GM23248 (cell line): ENCODE data around the gene MKLN1. TPM values are rescaled to one million over a fixed set of nuclear protein-coding genes. Genes with fewer than 3 reads are reported as not detected.

Experiments
- DNase-seq: peaks from one replicate; pipeline ENCODE4 v3.0.0-alpha.2; 2015
- H2AFZ ChIP-seq: fragments of 200-600 bp; sonication (generic); 2 replicates; pipeline ENCODE4 v1.6.1; 2016; ENCODE audit warnings: antibody characterized with exemption
- H3F3A ChIP-seq: fragments of 200-600 bp; sonication (generic); 2 replicates; pipeline ENCODE4 v1.6.1; 2016; ENCODE audit warnings: mild to moderate bottlenecking, antibody characterized with exemption, mixed run types; ENCODE audit not compliant: insufficient read depth
- H3K27ac ChIP-seq: fragments of 200-600 bp; sonication (generic); 2 replicates; pipeline ENCODE4 v1.5.1; 2016; ENCODE audit warnings: mild to moderate bottlenecking
- H3K27me3 ChIP-seq: fragments of 200-600 bp; sonication (generic); replicated peaks from 2 replicates; pipeline ENCODE4 v1.6.1; 2016; ENCODE audit warnings: mild to moderate bottlenecking; ENCODE audit not compliant: insufficient read depth
- H3K36me3 ChIP-seq: fragments of 200-600 bp; sonication (generic); 2 replicates; pipeline ENCODE4 v1.6.1; 2016; ENCODE audit warnings: low read depth, mild to moderate bottlenecking
- H3K4me1 ChIP-seq: fragments of 200-600 bp; sonication (generic); 2 replicates; pipeline ENCODE4 v1.6.1; 2016; ENCODE audit warnings: mild to moderate bottlenecking; ENCODE audit not compliant: insufficient read depth
- H3K4me2 ChIP-seq: fragments of 200-600 bp; sonication (generic); one replicate; pipeline ENCODE4 v1.6.1; 2016; ENCODE audit warnings: mild to moderate bottlenecking; ENCODE audit not compliant: unreplicated experiment
- H3K4me3 ChIP-seq: fragments of 200-600 bp; sonication (generic); 2 replicates; pipeline ENCODE4 v1.5.1; 2016; ENCODE audit warnings: mild to moderate bottlenecking
- H3K79me2 ChIP-seq: fragments of 200-600 bp; sonication (generic); 2 replicates; pipeline ENCODE4 v1.6.1; 2016; ENCODE audit warnings: mild to moderate bottlenecking; ENCODE audit not compliant: insufficient read depth
- H3K9ac ChIP-seq: fragments of 200-600 bp; sonication (generic); 2 replicates; pipeline ENCODE4 v1.6.1; 2016; ENCODE audit warnings: mild to moderate bottlenecking
- H3K9me2 ChIP-seq: fragments of 200-600 bp; sonication (generic); 2 replicates; pipeline ENCODE4 v1.6.1; 2016; ENCODE audit warnings: mixed run types, mild to moderate bottlenecking, moderate library complexity; ENCODE audit not compliant: insufficient read depth
- H3K9me3 ChIP-seq: fragments of 200-600 bp; sonication (generic); one replicate; pipeline ENCODE4 v1.6.1; 2017; ENCODE audit warnings: low read depth
- H4K20me1 ChIP-seq: fragments of 200-600 bp; sonication (generic); 2 replicates; pipeline ENCODE4 v1.6.0; 2016; ENCODE audit not compliant: insufficient read depth
- EZH2 ChIP-seq: fragments of 200-600 bp; sonication (generic); IDR thresholded peaks from 2 replicates; pipeline ENCODE4 v1.6.1; 2018; ENCODE audit warnings: antibody characterized with exemption, mild to moderate bottlenecking; ENCODE audit not compliant: insufficient read depth, poor library complexity, severe bottlenecking
- EZH2phosphoT487 ChIP-seq: fragments of 200-600 bp; sonication (generic); IDR thresholded peaks from 2 replicates; pipeline ENCODE4 v1.6.1; 2018; ENCODE audit warnings: antibody characterized with exemption, moderate library complexity, mild to moderate bottlenecking, low read depth; ENCODE audit not compliant: insufficient read depth
- WGBS, 2 experiments: methylation state at CpG; one replicate each; pipeline ENCODE4 v1.1.6; 2015 to 2017; ENCODE audit warnings: low lambda C conversion rate in 2 of 2, low coverage in 1 of 2; ENCODE audit errors: missing lambda C conversion rate in 2 of 2; 5-methylcytosine and 5-hydroxymethylcytosine counted together
- in situ Hi-C: fragments of 300-500 bp; cut with MboI; formaldehyde crosslinking; loops from 2 replicates; pipeline ENCODE4 v1.15.0; 2020
- polyA plus RNA-seq: library from polyadenylated mRNA; unstranded; fragments of >200 nt; fragmentation: Nextera tagmentation; extraction: Ambion mirVana; gene quantifications from 2 replicates; pipeline ENCODE4 v1.2.1, GENCODE V29; 2016
- total RNA-seq: library from RNA; depleted of rRNA; stranded (reverse); fragments of >200 nt; shearing (Covaris generic); gene quantifications from 2 replicates; pipeline ENCODE4 v1.2.3, GENCODE V29; 2014

Gene MKLN1
- total and polyA plus RNA-seq, 2 experiments from 2014 or later, result 32.1 to 35.7 TPM

DNA sequence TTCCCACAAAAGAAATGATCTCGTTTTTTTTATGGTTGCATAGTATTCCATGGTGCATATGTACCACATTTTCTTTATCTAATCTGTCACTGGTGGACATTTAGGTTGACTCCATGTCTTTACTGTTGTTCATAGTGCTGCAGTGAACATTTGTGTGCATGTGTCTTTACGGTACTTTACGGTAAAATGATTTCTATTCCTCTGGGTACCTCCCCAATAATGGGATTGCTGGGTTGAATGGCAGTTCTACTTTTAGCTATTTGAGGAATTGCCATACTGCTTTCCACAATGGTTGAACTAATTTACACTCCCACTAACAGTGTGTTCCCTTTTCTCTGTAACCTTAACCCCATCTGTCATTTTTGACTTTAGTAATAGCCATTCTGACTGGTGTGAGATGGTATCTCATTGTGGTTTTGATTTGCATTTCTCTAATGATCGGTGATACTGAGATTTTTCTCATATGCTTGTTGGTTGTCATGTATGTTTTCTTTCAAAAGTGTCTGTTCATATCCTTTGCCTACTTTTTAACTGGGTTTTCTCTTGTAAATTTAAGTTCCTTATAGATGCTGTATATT is 37.2 kb downstream of the MKLN1 start:
- 74 to 77% methylated on average over 4 of the region's 4 CpGs for WGBS, 2 experiments
- H4K20me1 ChIP-seq, result peaks cover 28% of the 10 kb centered on the region
- H3K4me1 ChIP-seq, result peaks cover 42% of the 10 kb centered on the region
- TF ChIP-seq EZH2 (no peak), EZH2phosphoT487 (no peak)
- no peaks in the 10 kb centered on the region for H3K9me3 ChIP-seq
- no peak overlapping the region for H2AFZ ChIP-seq
- no peaks in the 10 kb centered on the region for H3K36me3 ChIP-seq
- in situ Hi-C loops, result no loop called here
- no peak overlapping the region for H3K4me2 ChIP-seq
- peaks cover 100% of the 10 kb centered on the region for H3K79me2 ChIP-seq
- no peaks in the 10 kb centered on the region for H3K27me3 ChIP-seq
- no peaks in the 10 kb centered on the region for H3K9me2 ChIP-seq
- DNase-seq, result no peak
- no peak overlapping the region for H3K27ac ChIP-seq
- H3K4me3 ChIP-seq, result no peak overlapping the region
- no peak overlapping the region for H3K9ac ChIP-seq
- H3F3A ChIP-seq, result peaks cover 20% of the 10 kb centered on the region

GRCh38 chr7:131365838-131366237 is 38.2 kb downstream of the MKLN1 start:
- TF ChIP-seq EZH2phosphoT487 (no peak), EZH2 (no peak)
- 19 to 21% methylated on average over 3 of the region's 3 CpGs for WGBS, 2 experiments
- Histone ChIP-seq H4K20me1 (peaks cover 28% of the 10 kb centered on the region), H3K9me3 (no peaks in the 10 kb centered on the region), H3F3A (peaks cover 25% of the 10 kb centered on the region), H3K4me3 (no peak overlapping the region), H3K4me1 (peaks cover 52% of the 10 kb centered on the region), H3K27me3 (no peaks in the 10 kb centered on the region), H3K79me2 (peaks cover 100% of the 10 kb centered on the region), H3K4me2 (peak overlapping the region; percentile 39), H3K27ac (peak overlapping the region; percentile 36), H3K9ac (no peak overlapping the region), H2AFZ (no peak overlapping the region), H3K9me2 (no peaks in the 10 kb centered on the region), H3K36me3 (no peaks in the 10 kb centered on the region)
- DNase-seq, result peak; percentile 60
- in situ Hi-C loops, result no loop called here

- Histone ChIP-seq H3K36me3 (no peaks in the 10 kb centered on the region), H3K27me3 (no peaks in the 10 kb centered on the region), H3K9me3 (no peaks in the 10 kb centered on the region), H3K4me2 (peak overlapping the region; percentile 17), H3K4me1 (peaks cover 56% of the 10 kb centered on the region), H4K20me1 (peaks cover 13% of the 10 kb centered on the region), H3K79me2 (peaks cover 100% of the 10 kb centered on the region), H3F3A (peaks cover 31% of the 10 kb centered on the region), H2AFZ (no peak overlapping the region), H3K9me2 (no peaks in the 10 kb centered on the region), H3K9ac (no peak overlapping the region), H3K4me3 (no peak overlapping the region), H3K27ac (peak overlapping the region; percentile 21; the same call in 1 of the 2 replicates)
- TF ChIP-seq EZH2phosphoT487 (no peak), EZH2 (no peak)
- DNase-seq, result peak; percentile 49
- in situ Hi-C loops, result no loop called here
Measured at GRCh38 chr7:131369354-131369753, 41.7 kb downstream of the MKLN1 start.

DNA sequence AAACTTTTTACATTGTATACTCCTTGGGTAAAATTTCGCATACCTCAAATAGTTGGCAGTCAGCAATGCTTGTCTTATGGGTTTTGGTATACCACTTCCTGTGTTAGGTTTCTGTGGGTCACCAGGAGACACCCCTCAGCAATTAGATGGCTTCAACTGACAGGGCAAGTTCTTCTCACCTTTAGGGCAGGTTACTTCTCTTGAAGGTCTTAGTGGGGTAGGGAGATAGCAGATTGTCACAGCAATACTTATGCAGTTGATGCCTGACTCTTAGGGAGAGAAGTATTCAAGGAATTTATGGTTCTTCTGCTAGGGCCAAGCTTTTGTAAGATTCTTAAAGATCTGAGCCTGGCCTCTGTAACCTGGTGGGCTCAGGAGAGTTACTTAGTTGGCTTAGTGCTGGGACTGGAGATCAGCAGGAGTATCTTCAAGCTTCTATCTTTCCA is 42.9 kb downstream of the MKLN1 start:
- no peaks in the 10 kb centered on the region for H3K36me3 ChIP-seq
- peak; percentile 33 for DNase-seq
- peaks cover 55% of the 10 kb centered on the region for H3K4me1 ChIP-seq
- no peak overlapping the region for H3K9ac ChIP-seq
- H3K27me3 ChIP-seq, result no peaks in the 10 kb centered on the region
- H3K4me3 ChIP-seq, result no peak overlapping the region
- no peak overlapping the region for H2AFZ ChIP-seq
- H3F3A ChIP-seq, result peaks cover 31% of the 10 kb centered on the region
- no peaks in the 10 kb centered on the region for H3K9me3 ChIP-seq
- no peaks in the 10 kb centered on the region for H3K9me2 ChIP-seq
- WGBS, 2 experiments, result 93 to 95% methylated on average over 1 of the region's 1 CpG
- H4K20me1 ChIP-seq, result peaks cover 2% of the 10 kb centered on the region
- no peak overlapping the region for H3K27ac ChIP-seq
- in situ Hi-C loops, result no loop called here
- TF ChIP-seq EZH2 (no peak), EZH2phosphoT487 (no peak)
- H3K79me2 ChIP-seq, result peaks cover 100% of the 10 kb centered on the region
- peak overlapping the region; percentile 25 for H3K4me2 ChIP-seq
